ENCODE results near the gene SERINC5. TPM values are rescaled to one million over a fixed set of nuclear protein-coding genes. Genes with fewer than 3 reads are reported as not detected.

SERINC5 gene
- total RNA-seq, 2 donors from 2014 or later, result 134 to 183 TPM

DNA sequence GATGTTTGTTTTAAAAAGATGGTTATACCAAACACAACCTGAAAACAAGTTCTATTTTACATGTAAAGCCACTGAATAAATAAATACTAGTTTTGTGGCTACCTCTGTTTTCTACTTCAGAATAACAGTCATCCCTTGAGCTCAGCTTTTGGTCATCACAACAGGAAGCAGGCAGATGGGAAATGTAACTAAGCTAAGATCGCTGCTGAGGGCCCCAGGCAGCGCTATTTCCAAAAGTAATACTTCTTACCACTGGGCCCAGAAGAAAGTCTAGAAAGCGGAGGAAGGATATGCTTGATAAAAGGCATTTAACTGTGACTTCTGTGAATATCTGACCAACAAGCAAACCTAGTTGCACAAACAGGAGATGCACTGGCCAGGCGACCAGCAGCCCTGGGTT lies 61.4 kb downstream of the SERINC5 start:
- Mint-ChIP-seq H3K4me3 (no peak overlapping the region), H3K9me3 (no peaks in the 10 kb centered on the region), H3K27ac (no peak overlapping the region), H3K36me3 (ENCODE audit: low read depth) (peaks cover 26% of the 10 kb centered on the region), H3K4me1 (peaks cover 39% of the 10 kb centered on the region), H3K27me3 (ENCODE audit: insufficient read depth) (no peaks in the 10 kb centered on the region)
- TF ChIP-seq, protein P1, sequence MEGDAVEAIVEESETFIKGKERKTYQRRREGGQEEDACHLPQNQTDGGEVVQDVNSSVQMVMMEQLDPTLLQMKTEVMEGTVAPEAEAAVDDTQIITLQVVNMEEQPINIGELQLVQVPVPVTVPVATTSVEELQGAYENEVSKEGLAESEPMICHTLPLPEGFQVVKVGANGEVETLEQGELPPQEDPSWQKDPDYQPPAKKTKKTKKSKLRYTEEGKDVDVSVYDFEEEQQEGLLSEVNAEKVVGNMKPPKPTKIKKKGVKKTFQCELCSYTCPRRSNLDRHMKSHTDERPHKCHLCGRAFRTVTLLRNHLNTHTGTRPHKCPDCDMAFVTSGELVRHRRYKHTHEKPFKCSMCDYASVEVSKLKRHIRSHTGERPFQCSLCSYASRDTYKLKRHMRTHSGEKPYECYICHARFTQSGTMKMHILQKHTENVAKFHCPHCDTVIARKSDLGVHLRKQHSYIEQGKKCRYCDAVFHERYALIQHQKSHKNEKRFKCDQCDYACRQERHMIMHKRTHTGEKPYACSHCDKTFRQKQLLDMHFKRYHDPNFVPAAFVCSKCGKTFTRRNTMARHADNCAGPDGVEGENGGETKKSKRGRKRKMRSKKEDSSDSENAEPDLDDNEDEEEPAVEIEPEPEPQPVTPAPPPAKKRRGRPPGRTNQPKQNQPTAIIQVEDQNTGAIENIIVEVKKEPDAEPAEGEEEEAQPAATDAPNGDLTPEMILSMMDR (conservative IDR thresholded peaks at IDR 0.05), result no peak
- H3K9me3 ChIP-seq (ENCODE audit: control insufficient read depth, low read length), result no peaks in the 10 kb centered on the region
- H3K36me3 ChIP-seq (ENCODE audit: control insufficient read depth, insufficient read depth, low read length), result peaks cover 44% of the 10 kb centered on the region
- H3K4me3 ChIP-seq (ENCODE audit: low read length), result no peak overlapping the region
- no peak overlapping the region for H3K27ac ChIP-seq (ENCODE audit: low read depth, low read length)
- H3K4me1 ChIP-seq (ENCODE audit: control insufficient read depth, insufficient read depth, low read length), result peaks cover 12% of the 10 kb centered on the region
- H3K27me3 ChIP-seq (ENCODE audit: control insufficient read depth, insufficient read depth, low read length, poor library complexity, severe bottlenecking), result no peaks in the 10 kb centered on the region
- WGBS, 2 experiments (ENCODE audit: insufficient coverage in 1 of 2, insufficient read length in 1 of 2), result 92 to 98% methylated on average over 4 of the region's 4 CpGs
- peak; percentile 42 for DNase-seq
- H3K9ac ChIP-seq (ENCODE audit: extremely low read depth, low read length, poor library complexity, severe bottlenecking), result no peak overlapping the region

DNA sequence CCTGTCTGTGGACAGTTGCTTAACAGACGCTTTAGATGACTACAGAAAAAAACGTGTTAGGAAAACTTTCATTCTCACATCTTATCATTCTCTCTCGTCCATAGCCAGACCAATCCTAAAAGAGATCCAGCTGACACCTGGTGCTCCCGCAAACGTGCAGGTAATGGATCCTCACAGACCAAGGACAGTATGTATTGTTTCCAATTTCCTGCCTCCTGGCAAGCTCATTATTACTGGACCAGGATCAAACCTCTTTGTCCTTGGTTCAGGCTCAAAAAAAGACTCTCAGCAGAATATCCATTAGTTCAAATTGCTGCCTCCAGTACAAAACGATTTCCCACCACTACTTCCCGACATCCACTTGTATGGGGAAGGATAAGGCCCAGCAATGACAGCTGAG lies 62.4 kb downstream of the SERINC5 start:
- Histone ChIP-seq H3K4me3 (ENCODE audit: low read length) (no peak overlapping the region), H3K27me3 (ENCODE audit: control insufficient read depth, insufficient read depth, low read length, poor library complexity, severe bottlenecking) (no peaks in the 10 kb centered on the region), H3K36me3 (ENCODE audit: control insufficient read depth, insufficient read depth, low read length) (peaks cover 33% of the 10 kb centered on the region), H3K27ac (ENCODE audit: low read depth, low read length) (peak overlapping the region; percentile 72), H3K9ac (ENCODE audit: extremely low read depth, low read length, poor library complexity, severe bottlenecking) (no peak overlapping the region), H3K9me3 (ENCODE audit: control insufficient read depth, low read length) (no peaks in the 10 kb centered on the region), H3K4me1 (ENCODE audit: control insufficient read depth, insufficient read depth, low read length) (peaks cover 12% of the 10 kb centered on the region)
- H3K4me1 Mint-ChIP-seq, result peaks cover 43% of the 10 kb centered on the region
- H3K9me3 Mint-ChIP-seq, result no peaks in the 10 kb centered on the region
- H3K27ac Mint-ChIP-seq, result peak overlapping the region; percentile 64
- H3K27me3 Mint-ChIP-seq (ENCODE audit: insufficient read depth), result no peaks in the 10 kb centered on the region
- no peak for DNase-seq
- peaks cover 19% of the 10 kb centered on the region for H3K36me3 Mint-ChIP-seq (ENCODE audit: low read depth)
- TF ChIP-seq, protein P1 (conservative IDR thresholded peaks at IDR 0.05), result no peak
- H3K4me3 Mint-ChIP-seq, result no peak overlapping the region
- 52 to 59% methylated on average over 6 to 7 of the region's 7 CpGs for WGBS, 2 experiments (ENCODE audit: insufficient coverage in 1 of 2, insufficient read length in 1 of 2)

DNA sequence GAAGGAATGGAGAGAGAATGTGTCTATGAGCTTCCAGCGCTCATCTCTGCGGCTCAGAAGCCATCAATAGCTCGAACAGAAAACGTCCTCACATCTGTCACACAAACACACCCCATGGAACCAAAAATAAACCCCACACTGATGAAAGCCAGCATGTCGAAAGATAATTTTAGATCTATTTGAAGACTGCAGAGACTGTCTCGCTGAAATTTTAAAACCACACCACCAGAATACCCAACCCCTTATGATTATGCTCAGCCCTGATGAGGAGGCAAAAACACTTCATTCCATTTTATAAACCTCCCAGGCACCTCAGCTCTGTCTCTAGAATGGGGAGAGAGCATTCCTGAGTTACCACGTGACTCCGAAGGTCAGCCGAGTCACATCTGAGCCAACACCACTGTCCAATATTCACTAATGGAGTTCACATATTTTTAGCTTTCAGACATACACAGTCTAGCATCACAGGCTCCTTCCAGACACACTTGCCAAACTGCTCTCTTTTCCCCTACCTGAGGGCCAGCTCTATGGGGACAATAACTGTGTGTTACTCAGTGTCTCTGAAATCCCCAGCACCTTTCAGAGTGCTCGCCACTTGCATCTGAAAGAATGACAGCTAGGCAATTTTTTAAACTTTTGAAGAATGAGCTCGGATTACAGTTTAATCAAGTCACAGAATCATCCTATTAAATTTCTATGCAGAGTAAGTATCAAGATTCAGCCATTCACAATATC lies 63.2 kb downstream of the SERINC5 start:
- H3K4me1 Mint-ChIP-seq, result peaks cover 46% of the 10 kb centered on the region
- peaks cover 13% of the 10 kb centered on the region for H3K36me3 Mint-ChIP-seq (ENCODE audit: low read depth)
- H3K9ac ChIP-seq (ENCODE audit: extremely low read depth, low read length, poor library complexity, severe bottlenecking), result no peak overlapping the region
- TF ChIP-seq, protein P1 (conservative IDR thresholded peaks at IDR 0.05), result no peak
- peak overlapping the region; percentile 64 for H3K27ac Mint-ChIP-seq
- H3K27me3 Mint-ChIP-seq (ENCODE audit: insufficient read depth), result no peaks in the 10 kb centered on the region
- no peak overlapping the region for H3K4me3 Mint-ChIP-seq
- no peaks in the 10 kb centered on the region for H3K9me3 Mint-ChIP-seq
- H3K27ac ChIP-seq (ENCODE audit: low read depth, low read length), result peak overlapping the region; percentile 72
- peak; percentile 56 for DNase-seq
- no peaks in the 10 kb centered on the region for H3K27me3 ChIP-seq (ENCODE audit: control insufficient read depth, insufficient read depth, low read length, poor library complexity, severe bottlenecking)
- no peak overlapping the region for H3K4me3 ChIP-seq (ENCODE audit: low read length)
- no peaks in the 10 kb centered on the region for H3K9me3 ChIP-seq (ENCODE audit: control insufficient read depth, low read length)
- peaks cover 27% of the 10 kb centered on the region for H3K36me3 ChIP-seq (ENCODE audit: control insufficient read depth, insufficient read depth, low read length)
- 78 to 88% methylated on average over 3 to 11 of the region's 11 CpGs for WGBS, 2 experiments (ENCODE audit: insufficient coverage in 1 of 2, insufficient read length in 1 of 2)
- peaks cover 12% of the 10 kb centered on the region for H3K4me1 ChIP-seq (ENCODE audit: control insufficient read depth, insufficient read depth, low read length)

All from endodermal cell (in vitro differentiated cells).